Activated naive CD8-positive, alpha-beta T cell treated with anti-CD3 and anti-CD28 coated beads, Interleukin-2, amount 10 ng/mL, durations not matched to agents 7 days and 5 days (primary cell): ENCODE results near the gene ACHE. TPM values are rescaled to one million over a fixed set of nuclear protein-coding genes. Genes with fewer than 3 reads are reported as not detected.
"Not testable (repeated sequence)": the region's sequence is repeated elsewhere in the genome, so short reads cannot be mapped to it uniquely, and the experiment has no call there.

Experiments used
- ATAC-seq: fragments of 150-1000 bp; cut with Tn5 transposase; one replicate; pipeline ENCODE4 v1.10.0; 2021; ENCODE audit warnings: low read depth, moderate library complexity
- POLR2A ChIA-PET: fragments of 350-600 bp; sonication (Branson Sonifier 250); formaldehyde crosslinking; loops from one replicate; lab custom pipeline; 2021; ENCODE audit warnings: antibody characterized with exemption; lab: Charles Lee
- DNase-seq: peaks from one replicate; pipeline ENCODE4 v3.0.0; 2021
- H3K27ac Mint-ChIP-seq: one replicate; pipeline ENCODE4 v1.8.0; 2022; ENCODE audit warnings: mild to moderate bottlenecking, mixed read lengths
- H3K27me3 Mint-ChIP-seq: one replicate; pipeline ENCODE4 v1.8.0; 2022; ENCODE audit warnings: mild to moderate bottlenecking, moderate library complexity, mixed read lengths
- H3K36me3 Mint-ChIP-seq: one replicate; pipeline ENCODE4 v1.8.0; 2021; ENCODE audit warnings: mild to moderate bottlenecking, mixed read lengths
- H3K4me1 Mint-ChIP-seq: one replicate; pipeline ENCODE4 v1.8.0; 2021; ENCODE audit warnings: mixed read lengths
- H3K4me3 Mint-ChIP-seq: one replicate; pipeline ENCODE4 v1.8.0; 2022; ENCODE audit warnings: mild to moderate bottlenecking, moderate library complexity, mixed read lengths
- H3K9me3 Mint-ChIP-seq: one replicate; pipeline ENCODE4 v1.8.0; 2021; ENCODE audit warnings: mixed read lengths
- microRNA-seq: library from miRNA; unstranded; fragments of <30 nt; microRNA quantifications from one replicate; pipeline ENCODE4 v1.2.0, GENCODE V29; 2022
- total RNA-seq, 2 experiments: library from RNA; stranded (reverse); gene quantifications; one replicate each; pipeline ENCODE4 v1.2.3, GENCODE V29; 2021

The ACHE gene
- total RNA-seq, 2 experiments from 2014 or later = 0.34 TPM; not detected in 1

DNA sequence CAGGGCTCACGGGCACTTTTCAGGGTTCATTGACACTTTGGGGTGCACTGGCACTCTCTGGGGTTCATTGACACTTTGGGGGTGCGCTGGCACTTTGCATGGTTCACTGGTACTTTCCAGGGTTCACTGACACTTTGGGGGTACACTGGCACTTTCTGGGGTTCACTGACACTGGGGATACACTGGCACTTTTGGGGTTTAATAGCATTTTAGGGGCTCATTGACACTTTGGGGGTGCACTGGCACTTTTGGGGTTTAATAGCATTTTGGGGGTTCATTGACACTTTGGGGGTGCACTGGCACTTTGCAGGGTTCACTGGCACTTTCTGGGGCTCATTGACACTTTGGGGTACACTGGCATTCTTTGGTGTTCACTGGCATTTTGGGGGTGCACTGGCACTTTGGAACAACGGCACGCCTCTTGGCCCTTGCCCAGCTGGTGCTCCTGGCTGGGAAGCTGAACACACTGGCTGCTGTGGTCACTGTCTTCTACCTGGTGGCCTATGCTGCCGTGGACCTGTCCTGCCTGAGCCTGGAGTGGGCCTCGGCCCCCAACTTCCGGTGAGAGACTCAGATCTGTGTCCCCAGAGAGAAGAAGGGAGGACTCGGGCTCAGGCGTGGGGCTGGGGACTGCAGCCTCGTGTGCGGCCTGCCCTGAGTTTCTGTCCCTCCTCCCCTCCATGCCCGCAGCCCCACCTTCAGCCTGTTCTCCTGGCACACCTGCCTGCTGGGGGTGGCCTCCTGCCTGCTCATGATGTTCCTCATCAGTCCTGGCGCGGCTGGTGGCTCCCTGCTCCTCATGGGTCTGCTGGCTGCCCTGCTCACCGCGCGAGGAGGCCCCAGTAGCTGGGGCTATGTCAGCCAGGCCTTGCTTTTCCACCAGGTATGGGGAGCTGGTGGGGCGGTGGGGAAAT lies 34.7 kb downstream of the ACHE start:
- ATAC-seq = no peak
- no peak overlapping the region for H3K27ac Mint-ChIP-seq
- peaks cover 12% of the 10 kb centered on the region for H3K36me3 Mint-ChIP-seq

DNA sequence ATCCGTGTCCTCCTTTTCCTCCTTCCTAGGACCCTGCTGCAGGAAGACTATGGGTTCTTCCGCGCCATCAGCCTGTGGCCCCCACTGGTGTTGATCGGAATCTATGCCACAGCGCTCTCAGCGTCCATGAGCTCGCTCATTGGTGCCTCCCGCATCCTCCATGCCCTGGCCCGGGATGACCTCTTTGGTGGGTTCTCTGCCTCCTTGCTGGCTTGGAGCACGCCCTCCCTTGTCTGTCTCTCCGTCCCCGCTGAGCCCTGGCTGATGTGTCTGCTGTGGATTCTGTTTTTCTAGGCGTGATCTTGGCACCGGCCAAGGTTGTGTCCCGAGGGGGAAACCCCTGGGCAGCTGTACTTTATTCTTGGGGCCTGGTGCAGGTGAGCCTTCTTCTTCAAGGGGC lies 35.8 kb downstream of the ACHE start:
- DNase-seq (no peak), ATAC-seq (no peak)
- Mint-ChIP-seq H3K36me3 (peaks cover 13% of the 10 kb centered on the region), H3K4me3 (no peak overlapping the region), H3K27me3 (no peaks in the 10 kb centered on the region), H3K27ac (no peak overlapping the region), H3K4me1 (peaks cover 3% of the 10 kb centered on the region), H3K9me3 (no peaks in the 10 kb centered on the region)
- POLR2A ChIA-PET = no interaction called here

More for the DNA sequence above, 34.7 kb downstream of the ACHE start:
- Mint-ChIP-seq H3K9me3 (no peaks in the 10 kb centered on the region), H3K27me3 (no peaks in the 10 kb centered on the region), H3K4me1 (peaks cover 1% of the 10 kb centered on the region), H3K4me3 (no peak overlapping the region)
- no peak for DNase-seq
- POLR2A ChIA-PET = interaction anchor here (0.9 kb wide), 1 partner anchor 29 kb away, joined by 4 read pairs; the partner anchor contains the start of gene UFSP1

DNA sequence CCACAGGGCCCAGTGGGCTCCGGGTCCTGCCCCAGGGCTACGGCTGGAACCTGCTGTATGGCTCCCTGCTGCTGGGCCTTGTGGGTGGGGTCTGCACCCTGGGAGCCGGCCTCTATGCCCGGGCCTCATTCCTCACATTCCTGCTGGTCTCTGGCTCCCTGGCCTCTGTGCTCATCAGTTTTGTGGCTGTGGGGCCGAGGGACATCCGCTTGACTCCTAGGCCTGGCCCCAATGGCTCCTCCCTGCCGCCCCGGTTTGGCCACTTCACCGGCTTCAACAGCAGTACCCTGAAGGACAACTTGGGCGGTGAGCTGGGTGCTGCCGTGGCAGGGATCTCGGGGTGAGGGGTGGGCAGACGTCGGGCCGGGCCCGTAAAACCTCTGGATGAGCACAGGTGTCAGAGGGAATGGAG lies 38.8 kb downstream of the ACHE start:
- Mint-ChIP-seq H3K27me3 (no peaks in the 10 kb centered on the region), H3K9me3 (no peaks in the 10 kb centered on the region), H3K27ac (no peak overlapping the region), H3K4me3 (no peak overlapping the region), H3K36me3 (peaks cover 10% of the 10 kb centered on the region), H3K4me1 (peaks cover 7% of the 10 kb centered on the region)
- DNase-seq (no peak), ATAC-seq (no peak)
- POLR2A ChIA-PET = interaction anchor here (0.7 kb wide), 1 partner anchor 20 kb away, joined by 3 read pairs; no protein-coding TSS in a partner anchor

DNA sequence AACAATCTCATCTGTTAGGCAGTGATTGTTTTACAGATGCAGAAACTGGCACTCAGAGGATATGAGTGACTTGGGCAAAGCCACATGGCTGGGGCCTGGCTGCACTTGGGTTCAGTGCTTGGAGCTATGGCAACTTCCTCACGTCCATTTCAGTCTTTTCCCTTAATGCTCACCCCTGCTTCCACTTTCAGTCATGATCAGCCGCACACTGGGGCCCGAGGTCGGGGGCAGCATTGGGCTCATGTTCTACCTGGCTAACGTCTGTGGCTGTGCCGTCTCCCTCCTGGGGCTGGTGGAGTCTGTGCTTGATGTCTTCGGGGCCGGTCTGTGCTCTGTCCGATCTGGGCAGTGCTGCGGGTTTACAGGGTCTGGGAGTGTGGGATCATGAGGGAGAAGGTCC lies 40.2 kb downstream of the ACHE start:
- Mint-ChIP-seq H3K27me3 (no peaks in the 10 kb centered on the region), H3K36me3 (peaks cover 10% of the 10 kb centered on the region), H3K27ac (no peak overlapping the region), H3K9me3 (no peaks in the 10 kb centered on the region), H3K4me1 (peaks cover 10% of the 10 kb centered on the region), H3K4me3 (no peak overlapping the region)
- no peak for ATAC-seq
- POLR2A ChIA-PET = no interaction called here
- no peak for DNase-seq

DNA sequence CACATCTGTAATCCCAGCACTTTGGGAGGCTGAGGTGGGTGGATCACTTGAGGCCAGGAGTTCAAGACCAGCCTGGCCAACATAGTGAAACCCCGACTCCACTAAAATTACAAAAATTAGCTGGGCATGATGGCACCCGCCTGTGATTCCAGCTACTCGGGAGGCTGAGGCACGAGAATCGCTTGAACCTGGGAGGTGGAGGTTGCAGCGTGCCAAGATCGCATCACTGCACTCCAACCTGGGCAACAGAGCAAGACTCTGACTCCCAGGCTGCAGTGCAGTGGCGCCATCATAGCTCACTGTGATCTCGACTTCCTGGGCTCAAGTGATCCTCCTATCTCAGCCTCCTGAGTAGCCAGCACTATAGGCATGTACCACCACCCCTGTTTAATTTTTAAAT lies 40.8 kb downstream of the ACHE start:
- POLR2A ChIA-PET = interaction anchor here (1.6 kb wide), 1 partner anchor 20 kb away, joined by 5 read pairs; the partner anchor contains the start of gene SRRT
- H3K4me1 Mint-ChIP-seq = peaks cover 10% of the 10 kb centered on the region
- H3K27ac Mint-ChIP-seq, DNase-seq, H3K9me3 Mint-ChIP-seq, H3K36me3 Mint-ChIP-seq, ATAC-seq, H3K27me3 Mint-ChIP-seq, H3K4me3 Mint-ChIP-seq: not testable (repeated sequence)

DNA sequence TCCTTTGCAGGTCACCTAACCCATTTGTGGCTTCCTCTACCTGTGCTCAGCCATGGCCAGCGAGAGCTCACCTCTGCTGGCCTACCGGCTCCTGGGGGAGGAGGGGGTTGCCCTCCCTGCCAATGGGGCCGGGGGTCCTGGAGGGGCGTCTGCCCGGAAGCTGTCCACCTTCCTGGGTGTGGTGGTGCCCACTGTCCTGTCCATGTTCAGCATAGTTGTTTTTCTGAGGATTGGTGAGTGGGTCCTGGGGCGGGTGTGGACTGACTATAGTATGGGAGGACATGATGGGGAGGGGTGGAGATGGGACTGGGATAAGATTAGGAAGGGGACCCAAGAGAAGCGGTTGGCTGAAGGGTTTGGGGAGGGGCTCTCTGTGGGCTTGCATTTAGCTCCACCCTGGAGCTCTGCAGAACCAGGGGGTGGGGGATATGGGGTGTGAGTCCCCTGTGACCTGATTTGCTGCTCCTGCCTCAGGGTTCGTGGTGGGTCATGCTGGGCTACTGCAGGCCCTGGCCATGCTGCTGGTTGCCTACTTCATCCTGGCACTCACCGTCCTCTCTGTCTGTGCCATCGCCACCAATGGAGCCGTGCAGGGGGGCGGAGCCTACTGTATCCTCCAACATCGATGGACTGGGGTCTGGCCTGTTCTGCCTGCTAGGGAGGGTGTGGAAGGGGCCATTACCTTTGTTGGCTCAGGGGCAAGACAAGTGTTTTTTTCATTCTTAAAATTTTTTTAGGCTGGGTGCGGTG lies 41.4 kb downstream of the ACHE start:
- H3K4me1 Mint-ChIP-seq = peaks cover 10% of the 10 kb centered on the region
- H3K9me3 Mint-ChIP-seq = no peaks in the 10 kb centered on the region
- peak overlapping the region; percentile 94 for H3K4me3 Mint-ChIP-seq
- H3K27me3 Mint-ChIP-seq = no peaks in the 10 kb centered on the region
- ATAC-seq (no peak), DNase-seq (no peak)
- POLR2A ChIA-PET = interaction anchor here (1.3 to 1.9 kb wide), 3 partner anchors 20 to 268 kb away, joined by 4 to 5 read pairs (median 5); partner anchors contain the start of genes FBXO24, LRCH4 and SRRT
- peaks cover 6% of the 10 kb centered on the region for H3K36me3 Mint-ChIP-seq
- no peak overlapping the region for H3K27ac Mint-ChIP-seq

DNA sequence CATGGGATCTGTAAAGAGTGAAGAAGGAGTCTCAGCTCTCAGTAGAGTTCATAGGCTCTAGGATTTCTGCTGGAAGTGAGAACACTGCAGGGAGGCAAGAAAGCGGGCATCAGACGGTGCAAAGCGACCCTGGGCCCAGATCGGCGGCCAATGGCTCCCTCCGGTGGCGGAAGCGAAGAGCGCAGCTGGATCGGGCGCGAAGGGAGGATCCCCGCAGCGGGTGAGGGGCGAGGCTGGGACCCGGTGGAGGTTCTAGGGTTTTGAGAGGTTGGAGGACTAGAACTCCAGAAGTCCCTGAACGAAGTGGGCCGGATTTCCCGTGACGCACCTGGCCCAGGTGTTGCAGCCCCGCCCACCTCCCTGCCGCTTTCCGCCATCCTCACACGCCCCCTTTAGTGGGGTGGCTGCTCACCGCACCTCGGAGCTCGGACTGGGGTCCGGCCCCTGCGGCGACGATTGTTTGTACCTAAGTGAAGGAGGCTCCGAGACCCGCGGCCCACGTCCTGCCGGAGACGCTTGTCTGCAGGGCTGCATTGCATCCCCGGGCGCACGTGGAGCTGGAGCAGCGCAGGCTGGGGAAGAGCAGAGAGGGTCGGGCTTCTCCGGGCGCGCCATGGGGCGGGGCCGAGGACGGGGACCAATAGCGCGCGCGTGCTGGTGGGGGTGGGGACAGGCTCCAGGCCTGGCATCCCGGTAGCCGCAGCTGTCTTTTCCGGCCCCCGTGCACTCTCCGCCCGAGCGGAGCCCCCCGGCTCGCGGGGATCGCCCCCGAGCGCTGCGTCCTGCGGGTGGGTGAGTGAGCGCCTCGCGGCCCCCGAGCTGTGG lies 43.4 kb downstream of the ACHE start, which contains the start of gene SLC12A9:
SLC12A9 (plus strand) TSS at position 666 of the 825 bp plus-strand sequence. CDS start 1,485 bp downstream, outside the sequence.
- DNase-seq (peak; percentile 94), ATAC-seq (peak; percentile 98)
- POLR2A ChIA-PET = interaction anchor here (0.7 to 2.9 kb wide), 13 partner anchors 15 to 424 kb away, joined by 3 to 26 read pairs (median 4); partner anchors contain the start of genes FBXO24, LRCH4, POP7 and SRRT
- H3K27ac Mint-ChIP-seq = peak within 1 kb of the TSS; percentile 80
- H3K4me1 Mint-ChIP-seq = peaks cover 10% of the 10 kb centered on the region
- peaks cover 4% of the 10 kb centered on the region for H3K36me3 Mint-ChIP-seq
- no peaks in the 10 kb centered on the region for H3K27me3 Mint-ChIP-seq
- H3K9me3 Mint-ChIP-seq = no peaks in the 10 kb centered on the region
- H3K4me3 Mint-ChIP-seq = peak within 1 kb of the TSS; percentile 94

DNA sequence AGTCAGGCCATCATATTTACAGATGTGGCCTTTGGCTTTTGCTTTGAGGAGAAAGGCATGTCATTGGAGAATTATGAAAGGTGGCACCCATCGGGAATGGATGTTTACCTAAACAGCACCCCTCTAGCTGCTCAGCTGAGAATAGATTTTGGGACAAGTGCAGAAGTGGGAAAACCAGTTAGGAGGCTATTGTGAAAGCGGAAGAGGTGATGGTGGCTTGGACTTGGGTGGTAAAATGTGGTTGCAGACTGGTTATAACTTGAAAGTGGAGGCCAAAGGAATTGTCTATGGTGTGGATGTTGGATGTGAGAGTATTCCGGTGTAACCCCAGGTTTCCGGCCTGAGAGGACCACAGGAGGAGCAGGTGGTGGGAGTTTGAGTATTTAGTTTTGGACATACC lies 48.3 kb downstream of the ACHE start:
- POLR2A ChIA-PET = no interaction called here
- no peaks in the 10 kb centered on the region for H3K36me3 Mint-ChIP-seq
- H3K9me3 Mint-ChIP-seq = no peaks in the 10 kb centered on the region
- H3K27ac Mint-ChIP-seq = no peak overlapping the region
- peaks cover 4% of the 10 kb centered on the region for H3K4me1 Mint-ChIP-seq
- no peak for DNase-seq
- ATAC-seq = no peak
- no peak overlapping the region for H3K4me3 Mint-ChIP-seq
- H3K27me3 Mint-ChIP-seq = no peaks in the 10 kb centered on the region

DNA sequence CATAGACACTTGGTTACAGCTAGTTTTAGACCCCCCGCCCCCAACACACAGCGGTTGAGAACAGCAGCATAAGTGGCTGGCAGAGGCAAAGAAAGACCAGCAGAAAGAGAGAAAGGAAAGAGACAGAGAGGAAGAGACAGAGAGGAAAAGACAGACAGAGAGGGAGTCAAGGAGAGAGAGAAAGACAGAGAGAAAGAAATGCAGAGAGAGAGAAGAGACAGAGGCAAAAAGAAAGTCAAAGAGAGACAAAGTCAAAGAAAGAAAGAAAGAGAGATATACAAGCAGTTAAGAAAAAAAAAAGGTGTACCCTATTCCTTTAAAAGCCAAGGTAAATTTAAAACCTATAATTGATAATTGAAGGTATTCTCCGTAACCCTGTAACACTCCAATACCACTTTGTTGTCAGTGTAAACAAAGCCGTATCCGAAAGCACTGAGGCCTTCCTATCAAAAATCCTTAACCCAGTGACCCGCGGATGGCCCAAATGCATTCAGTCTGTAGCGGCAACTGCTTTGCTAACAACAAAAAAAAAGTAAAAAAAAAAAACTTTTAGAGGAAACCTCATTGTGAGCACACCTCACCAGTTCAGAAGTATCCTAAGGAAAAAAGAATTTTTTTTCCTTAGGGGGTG lies 55.1 kb downstream of the ACHE start:
- Mint-ChIP-seq H3K4me1 (peaks cover 12% of the 10 kb centered on the region), H3K27me3 (no peaks in the 10 kb centered on the region), H3K4me3 (no peak overlapping the region), H3K27ac (no peak overlapping the region), H3K9me3 (no peaks in the 10 kb centered on the region), H3K36me3 (no peaks in the 10 kb centered on the region)
- POLR2A ChIA-PET = no interaction called here
- ATAC-seq (no peak), DNase-seq (no peak)

Small RNA genes lying within 50 kb of the gene (microRNA-seq; reads per million reads assigned to microRNA genes)
- gene MIR6875 = not detected

Other genes with a start within 250 kb of the ACHE start
- not detected for gene ACTL6B, start 239.4 kb downstream of the ACHE start, total RNA-seq
- 100 to 1,000 TPM; 203 to 216 TPM for gene GNB2, start 222.1 kb downstream of the ACHE start, total RNA-seq
- 10 to 100 TPM; 71.5 to 75.2 TPM for gene GIGYF1, start 201.6 kb downstream of the ACHE start, total RNA-seq
- gene POP7, start 189.8 kb downstream of the ACHE start, total RNA-seq = 10 to 100 TPM; 29.6 to 32.8 TPM
- gene EPO, start 175.4 kb downstream of the ACHE start, total RNA-seq = under 1 TPM in 1 of 2 experiments, not detected in 1; 0.22 TPM
- not detected for gene ZAN, start 162.3 kb downstream of the ACHE start, total RNA-seq
- gene EPHB4, start 68.4 kb downstream of the ACHE start, total RNA-seq = 1 to 10 TPM; 3.1 to 3.3 TPM
- gene SLC12A9, start 43.2 kb downstream of the ACHE start, total RNA-seq = 10 to 100 TPM; 39.0 to 41.2 TPM
- gene TRIP6, start 28.5 kb downstream of the ACHE start, total RNA-seq = 10 to 100 TPM; 25.6 to 28.0 TPM
- 100 to 1,000 TPM; 251 to 255 TPM for gene SRRT, start 20.8 kb downstream of the ACHE start, total RNA-seq
- 1 to 10 TPM; 3.0 to 4.7 TPM for gene UFSP1, start 6.2 kb downstream of the ACHE start, total RNA-seq
- gene MUC3A, start 53.6 kb upstream of the ACHE start, total RNA-seq = not detected
- not detected for gene MUC12, start 73.7 kb upstream of the ACHE start, total RNA-seq
- gene MUC17, start 124.2 kb upstream of the ACHE start, total RNA-seq = not detected
- 10 to 100 TPM; 77.4 to 77.8 TPM for gene TRIM56, start 189.6 kb upstream of the ACHE start, total RNA-seq
- under 1 TPM; 0.44 to 0.51 TPM for gene SERPINE1, start 231.2 kb upstream of the ACHE start, total RNA-seq